CD14-positive monocyte (primary cell): ENCODE results near the gene ISG15. TPM values are rescaled to one million over a fixed set of nuclear protein-coding genes. Genes with fewer than 3 reads are reported as not detected.

ENCODE experiments used
- DNase-seq, 3 donors: peaks; one replicate each; pipeline ENCODE4 v3.0.0-alpha.2; 2011 to 2022
- H2AFZ ChIP-seq: 2 replicates; pipeline ENCODE4 v1.6.0; 2012; ENCODE audit warnings: mild to moderate bottlenecking, low read depth, low read length, inconsistent platforms; ENCODE audit not compliant: insufficient read depth, poor library complexity, severe bottlenecking
- H3K27ac ChIP-seq, 2 donors: 1 replicate in 1 of 2; 2 replicates in 1 of 2; pipeline ENCODE4 v1.5.1; 2012 to 2013; ENCODE audit warnings: low read length in 2 of 2, control low read depth in 1 of 2, inconsistent platforms in 1 of 2, low read depth in 1 of 2, mild to moderate bottlenecking in 1 of 2
- H3K27me3 ChIP-seq, 2 donors: one replicate each; pipeline versions ENCODE4 v1.6.0 to v1.6.1; 2011 to 2013; ENCODE audit warnings: low read length in 2 of 2; ENCODE audit not compliant: control insufficient read depth in 2 of 2, insufficient read depth in 2 of 2
- H3K36me3 ChIP-seq, 2 donors: replicated peaks in 1 of 2; 1 replicate in 1 of 2; 2 replicates in 1 of 2; pipeline versions ENCODE4 v1.5.1 to v1.6.1; 2012 to 2013; ENCODE audit warnings: low read length in 2 of 2, control low read depth in 1 of 2, inconsistent platforms in 1 of 2, mild to moderate bottlenecking in 1 of 2; ENCODE audit not compliant: insufficient read depth in 2 of 2, control insufficient read depth in 1 of 2
- H3K4me1 ChIP-seq, 2 donors: 1 replicate in 1 of 2; 2 replicates in 1 of 2; pipeline versions ENCODE4 v1.5.1 to v1.6.1; 2012 to 2013; ENCODE audit warnings: low read length in 2 of 2, control low read depth in 1 of 2, inconsistent platforms in 1 of 2, mild to moderate bottlenecking in 1 of 2, moderate library complexity in 1 of 2; ENCODE audit not compliant: insufficient read depth in 2 of 2, control insufficient read depth in 1 of 2
- H3K4me2 ChIP-seq: replicated peaks from 2 replicates; pipeline ENCODE3; 2012; ENCODE audit warnings: low read length, moderate library complexity, mild to moderate bottlenecking; ENCODE audit not compliant: poor library complexity, severe bottlenecking; ENCODE audit errors: extremely low read depth
- H3K4me3 ChIP-seq, 3 experiments: fragments of 200-600 bp in 1 of 3; sonication (generic) in 1 of 3; replicated peaks in 1 of 3; 1 replicate in 2 of 3; 2 replicates in 1 of 3; pipeline ENCODE4 v1.5.1; 2011 to 2013; ENCODE audit warnings: low read length in 3 of 3, mild to moderate bottlenecking in 3 of 3, control low read depth in 2 of 3, low read depth in 2 of 3, inconsistent platforms in 1 of 3, moderate library complexity in 1 of 3
- H3K79me2 ChIP-seq: 2 replicates; pipeline ENCODE4 v1.6.0; 2012; ENCODE audit warnings: mild to moderate bottlenecking, control low read depth, inconsistent platforms, low read length, moderate library complexity; ENCODE audit not compliant: insufficient read depth
- H3K9ac ChIP-seq: 2 replicates; pipeline ENCODE4 v1.6.0; 2017; ENCODE audit warnings: low read length, mild to moderate bottlenecking; ENCODE audit not compliant: insufficient read depth, poor library complexity, severe bottlenecking
- H3K9me3 ChIP-seq, 2 donors: replicated peaks in 1 of 2; 1 replicate in 1 of 2; 2 replicates in 1 of 2; pipeline versions ENCODE4 v1.5.1 to v1.6.1; 2012 to 2013; ENCODE audit warnings: low read length in 2 of 2, control low read depth in 1 of 2; ENCODE audit not compliant: control insufficient read depth in 1 of 2, insufficient read depth in 1 of 2
- H4K20me1 ChIP-seq: 2 replicates; pipeline ENCODE4 v1.6.0; 2012; ENCODE audit warnings: mild to moderate bottlenecking, low read length, control low read depth, moderate library complexity; ENCODE audit not compliant: insufficient read depth
- H3K27ac Mint-ChIP-seq, 7 donors: one replicate each; pipeline ENCODE4 v1.8.0; 2020; ENCODE audit warnings: mild to moderate bottlenecking in 7 of 7, mixed read lengths in 7 of 7, moderate library complexity in 6 of 7, inconsistent platforms in 2 of 7
- H3K27me3 Mint-ChIP-seq, 3 donors: one replicate each; pipeline ENCODE4 v1.8.0; 2021 to 2022; ENCODE audit warnings: low read depth in 3 of 3, mild to moderate bottlenecking in 3 of 3, mixed read lengths in 3 of 3, moderate library complexity in 3 of 3, inconsistent platforms in 1 of 3
- H3K36me3 Mint-ChIP-seq, 2 donors: one replicate each; pipeline ENCODE4 v1.8.0; 2020; ENCODE audit warnings: mixed read lengths in 2 of 2, inconsistent platforms in 1 of 2, mild to moderate bottlenecking in 1 of 2
- H3K4me1 Mint-ChIP-seq: one replicate; pipeline ENCODE4 v1.8.0; 2020; ENCODE audit warnings: mild to moderate bottlenecking, mixed read lengths
- H3K4me3 Mint-ChIP-seq, 2 donors: one replicate each; pipeline ENCODE4 v1.8.0; 2020; ENCODE audit warnings: mild to moderate bottlenecking in 2 of 2, mixed read lengths in 2 of 2, moderate library complexity in 1 of 2
- H3K9me3 Mint-ChIP-seq, 7 donors: one replicate each; pipeline ENCODE4 v1.8.0; 2020 to 2022; ENCODE audit warnings: mixed read lengths in 7 of 7, mild to moderate bottlenecking in 6 of 7, moderate library complexity in 6 of 7, inconsistent platforms in 2 of 7
- CTCF ChIP-seq: fragments of 200-600 bp; IDR thresholded peaks from one replicate; pipeline ENCODE4 v1.8.0; 2022; ENCODE audit warnings: antibody characterized with exemption, mild to moderate bottlenecking
- WGBS: methylation state at CpG from one replicate; pipeline ENCODE4 v1.1.5; 2013; ENCODE audit warnings: missing lambda C conversion rate; ENCODE audit not compliant: insufficient coverage; 5-methylcytosine and 5-hydroxymethylcytosine counted together
- intact Hi-C, 2 donors: fragments of 100-400 bp; cut with micrococcal nuclease; formaldehyde crosslinking; loops; one replicate each; pipeline versions ENCODE4 v1.15.0 to v1.15.1; 2023
- polyA plus RNA-seq, 3 donors: library from polyadenylated mRNA; depleted of rRNA in 1 of 3; unstranded in 2 of 3; stranded (reverse) in 1 of 3; fragments of 300-500 nt in 2 of 3; fragments of >200 nt in 1 of 3; fragmentation: Illumina TruSeq in 2 of 3; gene quantifications; 1 replicate in 2 of 3; 2 replicates in 1 of 3; pipeline ENCODE4 v1.2.3, GENCODE V29; 2012 to 2021

Gene ISG15
- polyA plus RNA-seq, 3 donors = 128 to 241 (median 145) TPM

- Mint-ChIP-seq H3K9me3 (peaks cover 0 to 2% (median 0%) of the 10 kb centered on the region in 7 donors), H3K4me3 (no peak overlapping the region), H3K27ac (no peak overlapping the region), H3K4me1 (no peaks in the 10 kb centered on the region), H3K36me3 (no peaks in the 10 kb centered on the region), H3K27me3 (peaks cover 0 to 4% (median 3%) of the 10 kb centered on the region in 3 donors)
- no peak for TF ChIP-seq CTCF
- no peaks in the 10 kb centered on the region for H3K36me3 ChIP-seq
- no peak for DNase-seq
- H3K9me3 ChIP-seq = no peaks in the 10 kb centered on the region
- no peak overlapping the region for H3K4me2 ChIP-seq
- no peak overlapping the region for H2AFZ ChIP-seq
- H4K20me1 ChIP-seq = no peaks in the 10 kb centered on the region
- intact Hi-C loops = no loop called here
- no peak overlapping the region for H3K4me3 ChIP-seq
- no peaks in the 10 kb centered on the region for H3K4me1 ChIP-seq
- H3K27me3 ChIP-seq = no peaks in the 10 kb centered on the region
- no peaks in the 10 kb centered on the region for H3K79me2 ChIP-seq
- H3K9ac ChIP-seq = no peak overlapping the region
- H3K27ac ChIP-seq = no peak overlapping the region
- 94% methylated on average over 45 of the region's 46 CpGs for WGBS
These were observed 38.0 kb downstream of the ISG15 start for GRCh38 chr1:1051127-1051810.

GRCh38 chr1:1052003-1052840 is 38.9 kb downstream of the ISG15 start:
- intact Hi-C loops = no loop called here
- Histone ChIP-seq H3K36me3 (no peaks in the 10 kb centered on the region), H3K27ac (no peak overlapping the region), H3K9me3 (no peaks in the 10 kb centered on the region), H3K9ac (no peak overlapping the region), H3K79me2 (no peaks in the 10 kb centered on the region), H3K4me1 (no peaks in the 10 kb centered on the region), H3K4me2 (no peak overlapping the region), H3K4me3 (no peak overlapping the region), H4K20me1 (no peaks in the 10 kb centered on the region), H3K27me3 (peaks cover 0 to 3% of the 10 kb centered on the region in 2 donors), H2AFZ (no peak overlapping the region)
- no peak overlapping the region for H3K4me3 Mint-ChIP-seq
- no peaks in the 10 kb centered on the region for H3K36me3 Mint-ChIP-seq
- WGBS = 94% methylated on average over 29 of the region's 29 CpGs
- DNase-seq = no peak
- no peak for TF ChIP-seq CTCF
- H3K27me3 Mint-ChIP-seq = peaks cover 7 to 9% (median 8%) of the 10 kb centered on the region in 3 donors
- H3K27ac Mint-ChIP-seq = no peak overlapping the region
- no peaks in the 10 kb centered on the region for H3K4me1 Mint-ChIP-seq
- H3K9me3 Mint-ChIP-seq = peaks cover 0 to 2% (median 0%) of the 10 kb centered on the region in 7 donors
